ENCODE measurements around the gene SPTSSB.

Gene SPTSSB

GRCh38 chr3:161337311-161337710, 34.0 kb downstream of the SPTSSB start:
- no peak for DNase-seq

- no peak for DNase-seq
Observed at GRCh38 chr3:161336661-161337060, 34.7 kb downstream of the SPTSSB start.

GRCh38 chr3:161333696-161334095, 37.6 kb downstream of the SPTSSB start:
- no peak for DNase-seq

GRCh38 chr3:161332792-161333191, 38.5 kb downstream of the SPTSSB start:
- DNase-seq, result no peak

GRCh38 chr3:161325059-161325458, 46.3 kb downstream of the SPTSSB start:
- no peak for DNase-seq

- no peak for DNase-seq
Observed at GRCh38 chr3:161323926-161324621, 47.2 kb downstream of the SPTSSB start.

- no peak for DNase-seq
Observed at GRCh38 chr3:161322781-161323568, 48.3 kb downstream of the SPTSSB start.

- no peak for DNase-seq
Observed at GRCh38 chr3:161320837-161321236, 50.5 kb downstream of the SPTSSB start.

GRCh38 chr3:161319867-161320266, 51.5 kb downstream of the SPTSSB start:
- no peak for DNase-seq

- no peak for DNase-seq
Observed at GRCh38 chr3:161317077-161317476, 54.2 kb downstream of the SPTSSB start.

GRCh38 chr3:161316006-161316689, 55.2 kb downstream of the SPTSSB start:
- DNase-seq, result no peak

GRCh38 chr3:161314836-161315395, 56.4 kb downstream of the SPTSSB start:
- no peak for DNase-seq

GRCh38 chr3:161310649-161311423, 60.5 kb downstream of the SPTSSB start:
- DNase-seq, result no peak

GRCh38 chr3:161305095-161305991, 66.0 kb downstream of the SPTSSB start:
- no peak for DNase-seq

GRCh38 chr3:161296814-161297213, 74.5 kb downstream of the SPTSSB start:
- DNase-seq, result no peak

- no peak for DNase-seq
Observed at GRCh38 chr3:161295325-161295724, 76.0 kb downstream of the SPTSSB start.

Measured in NCI-H1092 (cell line).